Measurements from ENCODE around the gene ITIH4.
A peak's percentile ranks its signal among the peaks of the same experiment; 100 is the strongest.

ITIH4 gene

GRCh38 chr3:52798376-52798977, 32.0 kb downstream of the ITIH4 start:
- no peak overlapping the region for H3K4me3 ChIP-seq (ENCODE audit: low read depth, low read length)
- H3K36me3 ChIP-seq (ENCODE audit: control insufficient read depth in 2 of 2, insufficient read depth in 1 of 2, low read length in 2 of 2), result no peaks in the 10 kb centered on the region
- H3K27ac ChIP-seq (ENCODE audit: extremely low read depth, low read depth, low read length), result no peak overlapping the region
- ChIA-PET POLR2A (interaction anchor here (0.8 kb wide), 1 partner anchor 27 kb away, joined by 5 read pairs; the partner anchor contains the start of gene NEK4), CTCF (interaction anchor here (0.6 to 2.0 kb wide), 11 partner anchors 8 to 270 kb away, joined by 3 to 9 read pairs (median 4); no protein-coding TSS in a partner anchor)
- no peaks in the 10 kb centered on the region for H3K4me1 ChIP-seq (ENCODE audit: control insufficient read depth, insufficient read depth, low read length)
- TF ChIP-seq OSR2 (tag by site-specific recombination; IDR thresholded peaks at IDR 0.05), result no peak
- TF ChIP-seq ZNF274 (IDR thresholded peaks at IDR 0.05; ENCODE audit: low read length), result no peak
- TF ChIP-seq ZNF274 (tag by site-specific recombination; IDR thresholded peaks at IDR 0.05; ENCODE audit: borderline replicate concordance), result no peak
- no peak for TF ChIP-seq ZNF362 (tag by site-specific recombination; IDR thresholded peaks at IDR 0.05)
- TF ChIP-seq ZNF488 (tag by site-specific recombination; IDR thresholded peaks at IDR 0.05), result no peak
- TF ChIP-seq ZFHX2 (tag by site-specific recombination; conservative IDR thresholded peaks at IDR 0.05), result peak; percentile 42; the same call in 1 of the 2 replicates
- no peak for TF ChIP-seq ZIC2 (tag by site-specific recombination; IDR thresholded peaks at IDR 0.05)
- no peak for TF ChIP-seq ZBTB8A (tag by site-specific recombination; IDR thresholded peaks at IDR 0.05)
- TF ChIP-seq ZNF26 (tag by site-specific recombination; IDR thresholded peaks at IDR 0.05), result no peak
- H3K9me3 ChIP-seq (ENCODE audit: control insufficient read depth, insufficient read depth, low read depth, low read length), result no peaks in the 10 kb centered on the region

GRCh38 chr3:52796411-52796810, 34.1 kb downstream of the ITIH4 start:
- Histone ChIP-seq H3K4me3 (ENCODE audit: low read depth, low read length) (no peak overlapping the region), H3K4me1 (ENCODE audit: control insufficient read depth, insufficient read depth, low read length) (no peaks in the 10 kb centered on the region), H3K36me3 (ENCODE audit: control insufficient read depth in 2 of 2, insufficient read depth in 1 of 2, low read length in 2 of 2) (no peaks in the 10 kb centered on the region), H3K27ac (ENCODE audit: extremely low read depth, low read depth, low read length) (no peak overlapping the region), H3K9me3 (ENCODE audit: control insufficient read depth, insufficient read depth, low read depth, low read length) (no peaks in the 10 kb centered on the region)
- CTCF ChIA-PET, result no interaction called here
- POLR2A ChIA-PET, result no interaction called here
- no peak for TF ChIP-seq ZBTB17 (tag by site-specific recombination; IDR thresholded peaks at IDR 0.05)

GRCh38 chr3:52795298-52795900, 35.1 kb downstream of the ITIH4 start:
- Histone ChIP-seq H3K27ac (ENCODE audit: extremely low read depth, low read depth, low read length) (no peak overlapping the region), H3K9me3 (ENCODE audit: control insufficient read depth, insufficient read depth, low read depth, low read length) (no peaks in the 10 kb centered on the region), H3K36me3 (ENCODE audit: control insufficient read depth in 2 of 2, insufficient read depth in 1 of 2, low read length in 2 of 2) (no peaks in the 10 kb centered on the region), H3K4me3 (ENCODE audit: low read depth, low read length) (no peak overlapping the region), H3K4me1 (ENCODE audit: control insufficient read depth, insufficient read depth, low read length) (no peaks in the 10 kb centered on the region)
- TF ChIP-seq TRIM28 (IDR thresholded peaks at IDR 0.05; ENCODE audit: borderline replicate concordance, low read length) (no peak), ZNF155 (tag by site-specific recombination; IDR thresholded peaks at IDR 0.05) (no peak), ZBTB7A (tag by site-specific recombination; IDR thresholded peaks at IDR 0.05; ENCODE audit: low read depth) (no peak)
- POLR2A ChIA-PET, result no interaction called here
- CTCF ChIA-PET, result no interaction called here

- no peaks in the 10 kb centered on the region for H3K9me3 ChIP-seq (ENCODE audit: control insufficient read depth, insufficient read depth, low read depth, low read length)
- no peak within 1 kb of the TSS for H3K4me3 ChIP-seq (ENCODE audit: low read depth, low read length)
- H3K27ac ChIP-seq (ENCODE audit: extremely low read depth, low read depth, low read length), result no peak within 1 kb of the TSS
- no peaks in the 10 kb centered on the region for H3K4me1 ChIP-seq (ENCODE audit: control insufficient read depth, insufficient read depth, low read length)
- POLR2A ChIA-PET, result no interaction called here
- CTCF ChIA-PET, result no interaction called here
- no peaks in the 10 kb centered on the region for H3K36me3 ChIP-seq (ENCODE audit: control insufficient read depth in 2 of 2, insufficient read depth in 1 of 2, low read length in 2 of 2)
- TF ChIP-seq ZNF670 (tag by site-specific recombination; IDR thresholded peaks at IDR 0.05; ENCODE audit: low read depth) (no peak), HOXD13 (CRISPR knock-in tag; IDR thresholded peaks at IDR 0.05; ENCODE audit: borderline replicate concordance) (no peak), ZNF223 (tag by site-specific recombination; IDR thresholded peaks at IDR 0.05) (no peak), IKZF3 (tag by site-specific recombination; IDR thresholded peaks at IDR 0.05) (no peak), GLIS2 (tag by site-specific recombination; IDR thresholded peaks at IDR 0.05) (no peak), ZFP3 (tag by site-specific recombination; IDR thresholded peaks at IDR 0.05; ENCODE audit: low read depth) (no peak), ZNF830 (tag by site-specific recombination; IDR thresholded peaks at IDR 0.05; ENCODE audit: low read depth) (no peak), ZNF785 (tag by site-specific recombination; IDR thresholded peaks at IDR 0.05) (no peak), ZNF701 (tag by site-specific recombination; IDR thresholded peaks at IDR 0.05) (no peak), ZNF214 (tag by site-specific recombination; IDR thresholded peaks at IDR 0.05; ENCODE audit: borderline replicate concordance) (no peak), KLF1 (tag by site-specific recombination; IDR thresholded peaks at IDR 0.05) (no peak), SP3 (tag by site-specific recombination; IDR thresholded peaks at IDR 0.05) (no peak), ZNF132 (tag by site-specific recombination; IDR thresholded peaks at IDR 0.05; ENCODE audit: borderline replicate concordance) (no peak), REPIN1 (tag by site-specific recombination; IDR thresholded peaks at IDR 0.05; ENCODE audit: low read depth) (no peak)
Measured at GRCh38 chr3:52794612-52795099, 35.8 kb downstream of the ITIH4 start, which contains the start of gene ITIH3. Gene ITIH3, plus strand, starts transcription at chr3:52794796. Its CDS starts 8 bp downstream, at chr3:52794804.

Data from HEK293 (cell line).